D721Med (cell line): ENCODE data around the gene MRS2.

Experiments
- DNase-seq: peaks from one replicate; pipeline ENCODE4 v3.0.0; 2011; ENCODE audit warnings: low spot score; ENCODE audit not compliant: insufficient read length
- FAIRE-seq: peaks from 2 replicates; lab custom pipeline; 2011; peaks lifted over from hg19 to GRCh38; lab: Jason Lieb, UNC
- TF ChIP-seq, protein P1 (sequence below): IDR thresholded peaks from 2 replicates; pipeline ENCODE4 v1.5.1; 2012; ENCODE audit warnings: mild to moderate bottlenecking, control low read depth; ENCODE audit not compliant: insufficient read depth; ENCODE audit errors: missing control alignments

The MRS2 gene

GRCh38 chr6:24448396-24448795 lies 45.7 kb downstream of the MRS2 start:
- TF ChIP-seq, protein P1, sequence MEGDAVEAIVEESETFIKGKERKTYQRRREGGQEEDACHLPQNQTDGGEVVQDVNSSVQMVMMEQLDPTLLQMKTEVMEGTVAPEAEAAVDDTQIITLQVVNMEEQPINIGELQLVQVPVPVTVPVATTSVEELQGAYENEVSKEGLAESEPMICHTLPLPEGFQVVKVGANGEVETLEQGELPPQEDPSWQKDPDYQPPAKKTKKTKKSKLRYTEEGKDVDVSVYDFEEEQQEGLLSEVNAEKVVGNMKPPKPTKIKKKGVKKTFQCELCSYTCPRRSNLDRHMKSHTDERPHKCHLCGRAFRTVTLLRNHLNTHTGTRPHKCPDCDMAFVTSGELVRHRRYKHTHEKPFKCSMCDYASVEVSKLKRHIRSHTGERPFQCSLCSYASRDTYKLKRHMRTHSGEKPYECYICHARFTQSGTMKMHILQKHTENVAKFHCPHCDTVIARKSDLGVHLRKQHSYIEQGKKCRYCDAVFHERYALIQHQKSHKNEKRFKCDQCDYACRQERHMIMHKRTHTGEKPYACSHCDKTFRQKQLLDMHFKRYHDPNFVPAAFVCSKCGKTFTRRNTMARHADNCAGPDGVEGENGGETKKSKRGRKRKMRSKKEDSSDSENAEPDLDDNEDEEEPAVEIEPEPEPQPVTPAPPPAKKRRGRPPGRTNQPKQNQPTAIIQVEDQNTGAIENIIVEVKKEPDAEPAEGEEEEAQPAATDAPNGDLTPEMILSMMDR: no peak
- no peak for DNase-seq
- no peak for FAIRE-seq

DNA sequence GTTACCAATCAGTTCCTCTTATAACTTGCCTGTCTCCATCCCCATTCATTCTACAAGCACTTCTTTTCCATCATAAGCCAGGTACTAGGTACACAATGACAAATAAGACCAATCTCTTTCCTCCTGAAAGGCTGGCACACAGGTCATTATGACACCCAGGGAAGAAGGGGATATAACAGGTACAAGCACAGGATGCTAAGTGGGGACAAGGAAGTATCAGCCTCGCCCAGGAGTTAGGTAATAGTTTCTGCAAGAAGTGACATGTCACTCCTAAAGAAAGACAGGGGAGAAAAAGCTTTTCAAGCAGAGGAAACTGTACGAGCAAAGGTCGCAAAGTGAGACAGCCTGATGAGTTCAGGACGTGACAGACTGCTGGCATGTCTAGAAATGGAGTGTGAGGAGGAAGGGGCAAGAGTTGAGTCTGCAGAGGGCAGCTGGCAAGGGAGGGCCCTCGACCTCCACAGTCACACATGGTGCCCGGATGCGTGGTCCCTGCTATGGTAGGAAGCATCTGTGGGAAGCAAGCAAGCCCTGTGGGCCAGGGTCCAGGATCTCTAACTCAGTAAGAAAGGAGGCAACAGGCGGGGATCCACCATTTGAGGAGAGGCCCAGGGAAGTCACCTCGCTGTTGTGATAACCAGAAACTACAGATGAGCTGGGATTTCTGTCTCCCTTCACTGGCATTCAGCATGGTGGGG lies 46.2 kb downstream of the MRS2 start:
- DNase-seq (no peak), FAIRE-seq (no peak)
- TF ChIP-seq, protein P1: no peak

DNA sequence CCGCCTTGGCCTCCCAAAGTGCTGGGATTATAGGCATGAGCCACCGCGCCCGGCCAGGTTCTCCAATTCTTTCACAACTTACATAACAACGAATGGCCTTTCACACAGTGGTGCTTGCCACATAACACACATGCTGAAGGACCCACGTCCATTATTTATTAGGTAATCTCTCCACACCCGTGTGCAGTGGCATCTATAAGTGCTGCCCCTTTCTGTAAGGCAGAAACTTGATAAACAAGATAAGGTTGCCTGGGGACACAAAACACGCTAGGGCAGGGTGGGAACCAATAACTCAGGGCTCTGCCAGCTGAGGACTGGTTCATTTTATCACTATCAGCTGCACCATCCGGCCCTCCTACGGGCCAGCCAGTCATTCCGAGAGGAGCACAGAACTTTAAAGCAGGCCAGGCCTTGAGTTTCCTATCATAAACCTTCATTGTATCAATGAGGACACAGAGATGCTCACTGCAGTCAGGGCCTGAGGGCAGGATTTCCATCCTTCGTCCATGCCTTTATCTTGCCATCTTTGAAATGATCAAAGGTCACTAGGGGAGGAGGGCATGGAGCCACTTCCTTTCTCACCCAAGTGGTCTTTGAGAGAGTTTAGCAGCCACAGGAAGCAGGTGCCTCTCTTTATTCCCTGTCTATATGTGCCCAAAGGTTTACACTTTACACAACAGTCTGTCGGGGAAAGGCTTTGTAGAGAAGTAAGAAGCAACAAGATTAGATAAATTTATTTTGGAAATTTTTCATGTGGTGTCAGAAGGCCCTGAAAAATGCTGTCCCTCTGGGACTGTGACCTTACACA lies 49.0 kb downstream of the MRS2 start:
- no peak for DNase-seq
- TF ChIP-seq, protein P1: no peak
- no peak for FAIRE-seq

DNA sequence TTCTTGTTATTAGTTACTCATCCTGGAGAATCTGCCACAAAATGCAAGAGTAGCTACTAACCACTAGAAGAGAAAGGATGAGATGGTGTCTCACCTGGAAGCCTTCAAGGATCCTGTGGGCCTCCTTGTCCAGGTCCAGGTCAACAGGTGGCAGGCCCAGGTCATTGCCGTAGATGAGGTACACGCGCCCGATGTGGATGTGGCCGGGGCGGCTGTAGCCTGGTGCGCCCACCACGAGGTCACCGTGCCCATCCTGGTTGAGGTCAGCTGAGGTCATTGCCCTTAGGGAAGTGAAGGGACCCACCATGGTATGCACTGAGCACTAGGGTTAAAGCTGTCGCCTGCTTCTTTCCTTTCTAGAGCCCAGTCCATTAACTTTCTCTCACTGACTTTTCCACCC lies 51.2 kb downstream of the MRS2 start:
- DNase-seq (no peak), FAIRE-seq (no peak)
- TF ChIP-seq, protein P1: no peak

GRCh38 chr6:24454452-24454851 lies 51.7 kb downstream of the MRS2 start:
- no peak for DNase-seq
- TF ChIP-seq, protein P1: no peak
- FAIRE-seq: no peak

DNA sequence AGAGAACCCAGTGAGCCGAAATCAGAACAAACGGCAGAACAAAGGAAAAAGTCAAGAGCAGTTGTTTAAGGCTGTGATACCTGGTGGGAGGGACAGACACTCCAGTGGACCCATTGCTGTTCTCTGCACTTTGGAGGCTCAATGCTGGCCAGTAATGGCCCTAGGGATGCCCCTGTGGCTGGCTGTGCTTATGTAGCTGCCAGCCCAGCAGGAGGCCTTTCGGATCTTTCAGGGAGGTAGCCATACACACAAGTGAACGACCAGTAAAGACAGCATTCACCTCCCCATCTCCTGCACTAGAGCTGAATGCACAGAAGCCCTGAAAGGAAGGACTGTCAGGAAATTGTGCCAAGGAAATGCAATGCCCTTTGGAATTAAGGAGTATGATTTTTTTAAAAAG lies 52.3 kb downstream of the MRS2 start:
- DNase-seq: no peak
- no peak for FAIRE-seq
- TF ChIP-seq, protein P1: no peak

DNA sequence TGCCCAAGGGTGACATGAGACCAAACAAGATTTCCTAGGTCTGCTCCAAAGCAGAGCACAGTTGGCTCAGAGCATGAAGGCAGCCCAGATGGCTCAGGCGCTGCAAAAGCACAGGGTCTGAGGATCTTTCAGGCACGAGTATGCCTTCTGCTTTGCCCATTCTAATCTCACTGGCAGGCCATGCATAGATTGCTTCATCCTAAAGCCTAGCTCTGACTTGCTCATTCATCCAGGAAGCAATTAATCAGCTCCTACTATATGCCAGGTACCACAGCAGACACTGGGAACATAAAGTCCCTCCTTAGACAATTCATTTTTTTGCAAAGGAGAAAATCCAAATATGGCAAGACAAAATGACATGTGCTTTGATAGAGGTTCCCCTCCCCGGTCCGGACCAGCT lies 55.4 kb downstream of the MRS2 start:
- FAIRE-seq: no peak
- DNase-seq: no peak
- TF ChIP-seq, protein P1: no peak
